Activated CD4-positive, alpha-beta T cell treated with anti-CD3 and anti-CD28 coated beads, Interleukin-2, amount 50 U/mL, for 16 hours (primary cell): ENCODE results near the gene RNASE2.
"Not testable (repeated sequence)": the region's sequence is repeated elsewhere in the genome, so short reads cannot be mapped to it uniquely, and the experiment has no call there.

Experiments
- DNase-seq: peaks from one replicate; pipeline ENCODE4 v3.0.0-alpha.2; 2020

Gene RNASE2

DNA sequence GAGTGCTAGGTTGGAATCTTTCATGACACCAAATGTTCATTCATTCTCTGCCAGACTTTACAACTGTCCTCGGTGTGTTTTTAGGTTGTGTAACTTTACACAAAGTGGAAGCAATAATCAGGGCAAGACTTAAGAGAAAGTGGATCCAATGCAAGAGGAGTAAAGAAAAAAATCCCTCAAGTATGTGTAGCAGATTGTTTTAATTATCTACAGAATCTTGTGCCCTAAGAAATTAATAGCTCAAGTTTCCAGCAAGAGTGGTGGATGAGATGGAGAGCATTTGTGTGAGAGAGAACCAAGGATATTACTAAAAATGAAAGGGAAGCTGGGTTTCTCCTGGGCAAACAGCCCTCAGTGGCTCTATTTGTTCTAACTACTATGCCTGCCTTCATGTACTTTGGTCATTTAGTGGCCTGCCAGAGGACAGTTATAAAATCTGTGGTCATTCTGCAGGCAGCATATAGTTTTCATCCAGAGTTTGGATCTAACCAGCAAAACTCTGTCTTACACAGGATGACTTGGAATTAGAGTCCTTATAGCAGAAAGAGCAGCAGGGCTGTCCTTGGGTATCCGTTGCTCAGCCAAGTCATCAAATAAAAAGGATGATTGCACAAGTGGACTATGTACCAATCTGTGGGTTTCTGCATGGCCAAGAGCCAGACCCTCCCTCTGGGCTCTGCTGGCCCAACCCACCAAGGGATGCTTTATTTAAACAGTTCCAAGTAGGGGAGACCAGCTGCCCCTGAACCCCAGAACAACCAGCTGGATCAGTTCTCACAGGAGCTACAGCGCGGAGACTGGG is at the start of gene RNASE2:
TSS of gene RNASE2 (plus strand) at position 752 of the 802 bp plus-strand sequence. CDS start 285 bp downstream, outside the sequence.
- not testable (repeated sequence) for DNase-seq

DNA sequence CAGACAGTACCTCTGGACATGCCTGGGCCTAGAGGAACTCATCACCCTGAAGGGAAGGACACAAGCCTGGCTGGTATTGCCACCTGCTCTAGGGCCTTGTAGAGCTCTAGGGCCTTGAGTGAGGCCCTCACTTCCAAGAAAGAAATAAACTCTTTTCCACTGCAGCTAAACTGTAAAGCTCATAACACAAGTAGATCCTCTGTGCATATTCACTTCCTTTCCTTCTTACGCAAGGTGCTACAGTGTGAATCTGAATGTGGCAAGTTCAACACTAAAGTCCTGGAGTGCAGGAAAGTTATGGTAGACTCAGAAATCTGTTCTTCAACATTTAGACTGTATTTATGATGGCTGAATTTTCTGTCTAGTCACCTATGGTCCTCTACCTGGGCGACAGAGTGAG is 49.6 kb upstream of the RNASE2 start:
- no peak for DNase-seq

DNA sequence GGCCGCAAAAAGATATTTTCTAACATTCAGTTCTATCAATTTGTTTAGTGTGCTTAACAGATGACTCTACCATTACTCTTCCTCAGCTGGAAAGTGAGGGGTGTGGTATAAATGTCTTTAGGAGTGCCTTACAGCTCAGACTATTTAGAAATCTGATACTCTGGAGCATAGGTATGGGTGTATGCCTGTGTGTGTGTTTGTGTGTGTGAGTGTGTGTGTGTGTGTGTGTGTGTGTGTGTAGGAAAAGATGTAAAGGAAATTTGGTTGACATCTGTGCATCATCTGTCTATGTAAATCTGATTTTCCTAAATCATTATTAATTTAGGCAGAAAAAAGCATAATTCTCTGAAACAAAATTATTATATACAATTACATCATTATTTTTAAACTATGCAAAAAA is 48.1 kb upstream of the RNASE2 start:
- DNase-seq = no peak

DNA sequence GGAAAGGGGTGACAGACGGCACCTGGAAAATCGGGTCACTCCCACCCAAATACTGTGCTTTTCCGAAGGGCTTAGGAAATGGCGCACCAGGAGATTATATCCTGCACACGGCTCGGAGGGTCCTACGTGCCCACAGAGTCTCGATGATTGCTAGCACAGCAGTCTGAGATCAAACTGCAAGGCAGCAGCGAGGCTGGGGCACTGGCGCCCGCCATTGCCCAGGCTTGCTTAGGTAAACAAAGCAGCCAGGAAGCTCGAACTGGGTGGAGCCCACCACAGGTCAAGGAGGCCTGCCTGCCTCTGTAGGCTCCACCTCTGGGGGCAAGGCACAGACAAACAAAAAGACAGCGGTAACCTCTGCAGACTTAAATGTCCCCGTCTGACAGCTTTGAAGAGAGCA is 44.5 kb upstream of the RNASE2 start:
- DNase-seq = not testable (repeated sequence)

DNA sequence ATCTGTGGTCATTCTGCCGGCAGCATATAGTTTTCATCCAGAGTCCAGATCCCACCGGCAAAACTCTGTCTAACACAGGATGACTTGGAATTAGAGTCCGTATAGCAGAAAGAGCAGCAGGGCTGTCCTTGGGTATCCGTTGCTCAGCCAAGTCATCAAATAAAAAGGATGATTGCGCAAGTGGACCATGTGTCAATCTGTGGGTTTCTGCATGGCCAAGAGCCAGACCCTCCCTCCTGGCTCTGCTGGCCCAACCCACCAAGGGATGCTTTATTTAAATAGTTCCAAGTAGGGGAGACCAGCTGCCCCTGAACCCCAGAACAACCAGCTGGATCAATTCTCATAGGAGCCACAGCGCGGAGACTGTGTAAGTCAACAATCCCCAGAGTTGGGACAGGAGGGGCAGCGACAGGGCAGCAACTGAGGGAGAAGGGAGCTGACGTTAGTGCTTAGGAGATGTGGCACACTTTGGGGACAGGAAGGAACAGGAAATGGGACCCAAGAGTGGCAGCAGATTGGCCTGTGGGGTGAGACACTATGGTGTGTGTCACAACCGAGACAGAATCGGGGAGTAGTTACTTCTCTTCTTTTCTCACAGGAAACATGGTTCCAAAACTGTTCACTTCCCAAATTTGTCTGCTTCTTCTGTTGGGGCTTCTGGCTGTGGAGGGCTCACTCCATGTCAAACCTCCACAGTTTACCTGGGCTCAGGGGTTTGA is 36.1 kb upstream of the RNASE2 start:
- DNase-seq = not testable (repeated sequence)

DNA sequence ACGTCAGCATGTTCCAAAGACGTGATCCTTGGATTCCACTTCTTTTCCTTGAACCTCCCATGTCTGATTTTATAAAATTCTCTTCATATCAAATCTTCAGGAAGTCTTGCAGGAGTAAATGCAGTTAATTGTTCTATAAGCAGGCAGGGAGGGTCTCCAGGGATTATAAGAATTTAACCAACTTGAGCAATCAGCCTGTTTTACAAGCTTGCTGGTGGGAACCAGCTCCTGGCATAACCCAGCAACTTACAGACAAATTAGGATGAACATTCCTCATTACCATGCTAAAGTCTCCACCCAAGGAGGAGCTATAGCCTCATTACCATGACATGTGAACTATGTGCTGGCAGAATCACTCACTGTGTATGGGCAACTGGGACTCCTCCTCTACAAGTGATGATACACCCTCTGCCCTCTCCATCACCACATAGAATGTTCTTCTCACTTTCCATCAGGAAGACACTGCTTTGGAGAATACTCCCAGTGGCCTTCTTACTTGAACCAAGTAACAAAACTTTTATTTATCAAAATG is 31.5 kb upstream of the RNASE2 start:
- not testable (repeated sequence) for DNase-seq

DNA sequence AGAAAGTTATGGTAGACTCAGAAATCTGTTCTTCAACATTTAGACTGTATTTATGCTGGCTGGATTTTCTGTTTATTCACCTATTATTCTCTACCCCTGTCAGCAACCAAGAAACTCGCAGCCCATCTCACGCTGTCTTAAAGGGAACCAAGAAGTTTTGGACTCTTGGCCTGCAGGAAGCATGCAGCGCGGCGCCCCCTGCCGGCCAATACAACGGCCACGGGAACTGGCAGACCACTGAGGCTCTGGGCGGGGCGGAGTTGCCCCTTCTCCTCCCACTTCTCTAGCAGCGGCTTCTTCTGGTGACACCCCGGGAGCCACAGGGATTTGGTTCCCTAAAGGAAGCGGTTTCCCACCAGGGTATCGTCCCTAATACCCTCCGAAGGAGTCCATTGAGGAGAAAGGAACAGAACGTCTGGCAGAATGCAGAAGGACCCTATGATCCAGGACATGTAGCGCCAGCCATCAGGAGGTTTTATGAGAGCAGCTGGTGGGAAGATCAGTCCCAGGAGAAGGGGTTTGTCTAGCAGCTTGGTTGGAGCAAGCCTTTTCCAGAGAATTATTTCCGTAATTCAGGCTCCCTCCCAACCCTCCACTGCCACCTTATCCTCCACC is 21.0 kb upstream of the RNASE2 start:
- DNase-seq = peak; percentile 32

DNA sequence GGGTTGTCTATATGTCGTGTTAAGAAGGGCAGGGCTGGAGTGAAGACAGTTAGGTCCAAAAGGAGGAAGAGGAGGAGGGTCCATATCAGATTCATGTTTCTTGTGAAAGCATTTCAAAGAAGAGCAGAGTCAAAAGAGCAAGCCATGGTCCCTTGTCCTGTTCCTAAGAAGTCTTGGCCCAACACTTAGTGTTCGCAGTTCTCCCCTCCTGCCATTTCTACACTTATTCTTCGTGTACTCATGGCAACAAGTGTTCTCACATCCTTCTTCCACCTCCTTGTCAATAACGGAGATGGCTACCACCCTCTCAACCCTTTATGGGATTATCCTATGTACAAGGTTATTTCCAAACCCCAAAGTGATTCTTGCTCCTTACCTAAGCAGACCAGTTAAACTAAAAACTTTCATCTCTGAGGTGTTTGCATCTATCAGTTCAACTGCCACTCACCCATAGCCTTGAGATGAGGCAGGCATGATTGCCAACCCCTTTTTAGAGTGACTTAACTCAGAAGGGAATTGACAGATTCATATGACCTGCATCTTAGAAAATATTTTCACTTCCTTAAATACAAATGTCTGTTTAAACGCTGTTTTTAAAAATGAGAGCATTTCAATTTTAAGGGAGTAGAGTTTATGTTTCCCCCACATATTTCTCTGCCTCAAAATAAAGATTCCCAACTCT is 19.8 kb upstream of the RNASE2 start:
- DNase-seq = no peak

DNA sequence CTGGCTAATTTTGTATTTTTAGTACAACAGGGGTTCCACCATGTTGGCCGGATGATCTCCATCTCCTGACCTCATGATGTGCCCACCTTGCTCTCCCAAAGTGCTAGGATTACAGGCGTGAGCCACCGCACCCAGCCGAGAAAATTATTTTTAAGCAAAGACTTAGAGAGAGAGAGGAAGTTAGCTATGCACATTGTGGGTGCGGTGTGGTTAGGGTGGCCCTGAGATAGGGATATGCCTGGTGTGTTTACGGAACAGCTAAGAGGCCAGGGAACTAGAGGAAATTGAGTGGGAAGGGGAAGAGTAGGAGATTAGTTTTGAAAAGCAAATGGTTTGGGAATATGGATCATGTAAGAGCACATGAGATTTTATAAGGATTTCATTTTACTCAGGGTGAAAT is 10.1 kb upstream of the RNASE2 start:
- not testable (repeated sequence) for DNase-seq

DNA sequence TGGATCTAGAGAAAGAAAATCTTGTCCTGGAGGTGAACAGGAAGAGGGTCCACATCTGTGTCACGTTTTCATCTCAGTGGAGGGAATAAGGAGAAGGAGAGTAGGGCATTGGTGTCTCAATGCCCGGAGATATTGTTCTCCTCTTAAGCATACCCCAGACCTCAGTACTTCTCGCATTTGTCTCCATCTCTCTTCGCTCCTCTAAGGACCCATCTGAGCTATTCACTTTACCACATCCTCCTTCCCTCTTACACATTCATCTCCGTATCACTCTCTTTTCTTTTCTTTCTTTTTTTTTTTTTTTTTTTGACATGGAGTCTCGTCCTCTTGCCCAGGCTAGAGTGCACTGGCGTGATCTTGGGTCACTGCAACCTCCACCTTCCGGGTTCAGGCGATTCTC is 8.6 kb upstream of the RNASE2 start:
- DNase-seq = not testable (repeated sequence)

DNA sequence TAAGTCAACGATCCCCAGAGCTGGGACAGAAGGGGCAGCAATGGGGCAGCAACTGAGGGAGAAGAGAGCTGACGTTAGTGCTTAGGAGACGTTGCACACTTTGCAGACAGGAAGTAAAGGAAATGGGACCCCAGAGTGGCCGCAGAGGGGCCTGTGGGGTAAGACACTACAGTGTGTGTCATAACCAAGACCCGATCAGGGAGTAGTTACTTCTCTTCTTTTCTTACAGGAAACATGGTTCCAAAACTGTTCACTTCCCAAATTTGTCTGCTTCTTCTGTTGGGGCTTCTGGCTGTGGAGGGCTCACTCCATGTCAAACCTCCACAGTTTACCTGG is 219 bp downstream of the RNASE2 start:
- not testable (repeated sequence) for DNase-seq

DNA sequence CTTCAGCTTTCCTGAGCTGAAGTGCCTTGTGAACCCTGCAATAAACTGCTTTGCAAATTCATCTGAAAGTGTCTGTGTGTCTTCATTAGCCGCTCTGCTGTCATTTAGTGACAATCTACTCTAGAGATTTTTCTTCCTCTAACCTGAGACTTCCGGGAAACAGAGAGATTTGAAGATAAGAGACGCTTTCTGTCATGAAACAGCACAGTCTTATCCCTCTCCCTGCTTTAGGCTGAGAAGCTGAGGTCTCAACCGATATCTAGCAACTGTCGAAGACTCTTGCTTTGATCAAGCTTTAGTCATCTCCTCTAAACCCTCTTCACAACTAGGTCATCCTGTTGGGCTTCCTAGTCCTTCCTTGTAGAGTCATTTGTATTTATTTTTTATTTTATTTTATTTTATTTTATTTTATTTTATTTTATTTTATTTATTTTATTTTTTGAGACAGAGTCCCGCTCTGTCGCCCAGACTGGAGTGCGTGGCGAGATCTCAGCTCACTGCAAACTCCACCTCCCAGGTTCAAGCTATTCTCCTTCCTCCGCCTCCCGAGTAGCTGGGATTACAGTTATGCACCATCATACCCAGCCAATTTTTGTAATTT is 1.2 kb downstream of the RNASE2 start:
- DNase-seq = peak; percentile 54

DNA sequence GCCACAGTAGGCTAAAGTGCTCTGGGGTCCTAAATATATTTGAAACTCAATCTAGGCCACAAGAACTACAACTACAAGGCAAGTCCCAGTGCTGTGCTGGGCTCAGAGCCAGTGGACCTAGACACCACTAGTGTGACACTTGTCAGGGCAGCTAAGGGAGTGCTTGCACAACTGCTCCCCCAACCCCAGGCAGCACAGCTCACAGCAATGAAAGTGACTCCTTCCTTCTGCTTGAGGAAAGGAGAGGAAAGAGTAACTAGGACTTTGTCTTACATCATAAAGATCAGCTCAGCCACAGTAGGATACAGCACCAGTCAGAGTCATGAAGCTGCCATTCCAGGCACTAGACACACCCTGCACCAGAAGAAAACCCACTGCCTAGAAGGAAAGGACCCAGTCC is 3.7 kb downstream of the RNASE2 start:
- DNase-seq = not testable (repeated sequence)

DNA sequence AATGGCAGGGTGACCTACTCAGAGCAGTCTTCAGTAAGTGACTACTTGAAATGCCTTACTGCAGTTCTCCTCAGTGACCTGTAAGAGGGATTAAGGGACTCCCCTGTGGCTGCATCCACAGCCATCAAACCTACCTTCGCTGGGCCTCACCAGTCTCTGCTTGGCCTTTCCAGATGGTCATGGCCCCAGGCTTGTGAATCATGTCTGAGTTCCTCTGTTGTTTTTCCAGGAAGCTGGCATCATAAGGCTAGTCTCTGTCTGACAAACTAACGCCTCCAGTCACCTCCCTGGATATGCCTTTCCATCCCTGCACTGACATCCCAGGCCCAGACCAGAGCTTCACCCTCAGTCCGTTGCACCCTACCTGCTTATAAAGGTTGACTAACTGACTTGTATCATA is 14.0 kb downstream of the RNASE2 start:
- no peak for DNase-seq

DNA sequence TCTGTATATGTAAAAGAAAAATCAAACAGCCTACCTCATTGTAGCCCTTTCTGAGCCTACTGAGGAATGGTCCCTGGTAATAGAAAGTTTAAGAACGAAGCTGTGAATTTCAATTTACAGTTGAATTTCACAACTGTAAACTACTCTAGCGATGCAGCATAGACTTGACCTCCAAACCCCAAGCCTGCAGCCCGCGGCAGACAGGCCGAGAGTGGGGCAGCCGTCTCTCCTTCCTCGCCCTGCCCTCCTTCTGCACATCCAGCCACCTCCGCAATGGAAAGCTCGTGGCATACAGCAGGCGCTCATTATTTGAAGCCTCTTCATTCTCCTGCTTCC is 15.3 kb downstream of the RNASE2 start:
- no peak for DNase-seq

DNA sequence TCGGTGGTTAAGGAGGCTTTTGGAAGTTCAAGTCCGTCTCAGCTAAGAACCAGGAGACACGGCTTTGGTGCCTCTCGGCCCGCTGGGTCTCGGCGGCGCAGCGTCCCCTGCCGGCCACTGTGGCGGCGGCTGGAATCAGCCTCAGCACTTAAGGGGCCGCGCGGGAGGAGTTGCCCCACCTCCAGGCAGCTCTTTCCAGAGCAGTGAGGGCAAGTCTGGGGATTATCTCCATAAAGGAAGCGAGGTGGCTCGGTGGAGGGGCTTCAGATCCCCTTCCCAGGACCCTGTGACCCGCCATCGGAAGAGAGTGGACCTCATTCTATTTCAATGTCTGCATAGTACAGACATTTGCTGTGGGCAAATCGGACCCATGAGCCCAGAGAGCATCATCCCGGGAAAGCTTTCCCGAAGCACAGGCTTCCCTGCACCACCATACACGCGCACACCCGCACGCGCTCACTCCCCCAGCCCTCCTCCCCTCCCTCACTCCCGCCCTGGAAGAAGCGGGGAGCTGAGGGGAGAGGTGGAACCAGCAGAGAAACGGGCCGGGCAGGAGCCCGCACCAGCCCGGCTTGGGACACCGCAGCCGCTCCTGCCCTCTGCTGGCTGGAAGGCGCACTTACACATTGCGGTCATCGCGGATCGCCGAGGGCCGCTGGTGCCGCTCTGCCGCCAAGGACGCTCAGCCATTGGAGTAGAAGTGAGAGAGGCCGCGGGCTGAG is 15.9 kb downstream of the RNASE2 start:
- peak; percentile 87 for DNase-seq

DNA sequence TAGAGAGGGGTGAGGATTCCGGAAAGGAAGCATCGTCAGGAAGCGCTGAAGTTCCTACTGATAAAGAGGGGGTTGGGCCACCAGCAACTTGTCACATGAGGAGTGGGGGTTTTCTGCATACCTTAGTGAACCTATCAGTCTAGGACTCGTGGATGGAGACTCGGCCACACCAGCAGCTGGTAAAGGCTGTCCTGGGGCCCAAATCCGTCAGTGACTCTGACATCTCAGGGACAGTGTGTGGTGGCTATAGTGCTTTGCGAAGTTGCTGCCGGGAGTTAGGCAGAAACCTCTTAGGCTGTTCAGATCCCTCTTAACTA is 16.4 kb downstream of the RNASE2 start:
- no peak for DNase-seq

DNA sequence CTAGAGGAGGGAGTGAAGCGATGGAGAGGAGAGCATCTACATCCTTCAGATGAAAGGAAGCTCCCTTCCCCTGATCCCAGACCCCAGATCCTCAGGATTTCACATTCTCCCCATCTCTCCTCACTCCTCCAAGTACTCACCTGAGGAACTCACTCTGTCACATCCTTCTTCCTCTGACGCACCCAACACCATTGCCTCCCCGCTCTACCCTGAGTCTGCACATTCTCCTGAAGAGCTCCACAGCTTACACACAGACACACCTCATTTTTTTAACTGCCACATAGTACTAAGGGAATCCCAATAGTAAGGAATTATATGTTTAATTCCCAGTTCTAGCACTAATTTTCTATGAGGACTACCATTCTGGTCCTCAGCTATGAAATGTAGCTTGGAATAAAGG is 18.2 kb downstream of the RNASE2 start:
- DNase-seq = no peak

DNA sequence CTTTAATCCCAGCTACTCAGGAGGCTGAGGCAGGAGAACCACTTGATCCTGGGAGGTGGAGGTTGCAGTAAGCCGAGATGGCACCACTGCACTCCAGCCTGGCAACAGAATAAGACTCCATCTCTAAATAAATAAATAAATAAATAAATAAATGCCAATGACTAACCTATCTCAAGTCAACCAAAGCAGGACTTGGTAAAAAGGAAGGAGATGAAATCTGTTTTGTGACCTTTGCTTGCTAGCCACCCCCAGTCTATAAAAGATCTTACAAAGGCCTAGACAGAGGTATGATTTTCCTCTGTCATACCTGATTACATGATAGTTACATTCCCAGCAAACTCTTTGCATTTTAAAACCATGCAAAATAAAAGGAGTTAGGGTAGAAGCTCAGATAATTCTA is 21.0 kb downstream of the RNASE2 start:
- DNase-seq = no peak

DNA sequence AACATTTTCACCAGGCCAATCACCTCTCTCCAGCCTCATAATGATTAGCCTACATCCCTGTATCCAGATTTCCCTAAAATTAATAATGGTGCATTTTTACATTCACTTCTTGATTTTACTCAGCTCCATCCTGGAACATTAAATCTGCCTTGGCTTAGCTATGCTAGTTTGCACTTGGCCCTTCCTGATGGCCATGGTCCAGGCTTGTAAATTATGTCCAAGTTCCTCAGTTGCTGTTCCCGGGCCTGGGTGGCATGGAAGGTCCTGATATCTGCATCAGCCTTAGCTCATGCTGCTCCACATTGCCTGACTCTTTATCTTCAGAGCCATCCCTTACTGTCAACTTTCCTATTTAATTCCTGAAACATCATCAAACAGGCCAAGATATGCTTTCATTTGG is 23.4 kb downstream of the RNASE2 start:
- no peak for DNase-seq

DNA sequence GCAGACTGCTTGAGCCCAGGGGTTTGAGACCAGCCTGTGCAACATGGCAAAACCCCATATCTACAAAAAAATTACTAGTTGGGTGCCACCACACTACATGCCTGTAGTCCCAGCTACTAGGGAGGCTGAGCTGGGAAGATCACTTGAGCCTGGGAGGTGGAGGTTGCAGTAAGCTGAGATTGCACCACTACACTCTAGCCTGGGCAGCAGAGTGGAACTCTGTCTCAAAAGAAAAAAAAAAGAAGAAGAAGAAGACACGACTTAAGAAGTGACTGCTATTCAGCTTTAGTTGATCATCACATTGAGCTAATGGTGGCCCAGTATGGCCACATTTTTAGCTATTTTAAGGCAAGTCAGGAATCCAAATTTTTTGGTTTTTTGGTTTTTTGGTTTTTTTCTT is 25.6 kb downstream of the RNASE2 start:
- no peak for DNase-seq

DNA sequence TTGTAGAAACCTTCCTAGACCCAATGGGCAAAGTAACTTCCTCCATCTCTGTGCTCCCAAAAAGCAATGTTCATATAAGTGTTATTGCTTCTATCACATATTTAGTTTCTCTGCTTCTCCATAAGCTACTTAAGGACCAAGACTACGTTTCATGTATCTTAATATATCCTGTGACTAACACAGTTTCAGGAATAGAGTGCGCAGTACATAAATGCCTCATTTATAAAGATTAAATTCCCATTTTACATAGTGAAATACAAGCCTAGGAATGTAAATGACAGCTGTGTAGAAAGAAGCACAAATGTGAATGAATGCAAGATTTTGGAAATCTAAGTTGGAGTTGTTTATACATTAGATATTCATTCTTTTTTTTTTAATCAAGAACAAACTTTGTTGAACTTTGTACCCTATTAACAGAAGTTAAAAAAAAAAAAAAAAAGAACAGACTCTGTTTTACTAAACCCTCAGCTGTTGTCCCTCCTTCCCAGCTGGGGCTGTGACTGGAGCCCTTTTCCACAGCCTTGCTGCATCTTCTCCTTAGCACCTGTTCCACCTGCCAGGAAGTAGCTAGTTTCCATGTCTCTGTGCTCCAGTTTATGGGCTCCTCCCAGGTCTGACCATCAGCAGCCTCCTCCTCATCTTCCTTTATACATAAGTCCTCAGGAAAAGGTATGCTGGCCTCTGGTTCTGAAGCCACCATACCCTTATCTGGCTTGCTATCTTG is 27.5 kb downstream of the RNASE2 start:
- no peak for DNase-seq
